Muscle layer of duodenum (tissue), 2 donors: Measurements from ENCODE around the gene MYO1E.
"Not testable (repeated sequence)": the region's sequence is repeated elsewhere in the genome, so short reads cannot be mapped to it uniquely, and the experiment has no call there.

Source experiments
- H3K27ac ChIP-seq: one replicate; pipeline ENCODE4 v1.7.0; 2013; ENCODE audit warnings: mild to moderate bottlenecking, low read length
- H3K27me3 ChIP-seq: one replicate; pipeline ENCODE4 v1.7.0; 2013; ENCODE audit warnings: low read depth, mild to moderate bottlenecking, control low read depth, low read length
- H3K36me3 ChIP-seq, 2 donors: one replicate each; pipeline ENCODE4 v1.7.0; 2013; ENCODE audit warnings: low read length in 2 of 2, control low read depth in 1 of 2, mild to moderate bottlenecking in 1 of 2; ENCODE audit not compliant: insufficient read depth in 2 of 2, control insufficient read depth in 1 of 2
- H3K4me1 ChIP-seq, 2 donors: one replicate each; pipeline ENCODE4 v1.7.0; 2013; ENCODE audit warnings: low read length in 2 of 2, mild to moderate bottlenecking in 2 of 2, control low read depth in 1 of 2, moderate library complexity in 1 of 2; ENCODE audit not compliant: insufficient read depth in 2 of 2, control insufficient read depth in 1 of 2
- H3K4me3 ChIP-seq, 2 donors: one replicate each; pipeline ENCODE4 v1.7.0; 2013; ENCODE audit warnings: low read length in 2 of 2, low read depth in 1 of 2, mild to moderate bottlenecking in 1 of 2
- H3K9me3 ChIP-seq, 2 donors: one replicate each; pipeline ENCODE4 v1.7.0; 2013; ENCODE audit warnings: low read length in 2 of 2, control low read depth in 1 of 2, mild to moderate bottlenecking in 1 of 2; ENCODE audit not compliant: control insufficient read depth in 1 of 2
- donor health status: healthy.

MYO1E gene

DNA sequence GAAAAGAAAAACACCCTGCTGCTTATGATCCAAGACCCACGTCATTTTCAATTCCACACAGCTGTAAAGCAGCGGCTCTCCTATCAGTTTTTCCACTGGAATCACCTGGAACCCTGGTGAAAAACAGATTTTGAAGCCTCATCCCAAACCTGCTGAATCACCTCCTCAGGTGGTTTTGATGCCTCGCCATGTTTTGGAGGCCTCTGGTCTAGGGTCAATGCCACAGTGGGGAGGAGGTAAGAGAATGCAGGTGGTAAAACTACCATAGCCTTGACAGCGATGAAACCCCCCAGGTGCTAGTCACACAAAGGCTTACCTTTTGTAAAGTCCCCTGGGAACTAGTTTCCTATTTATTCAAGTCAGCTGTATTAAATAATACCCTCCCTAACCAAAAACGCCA is 24.8 kb downstream of the MYO1E start:
- Histone ChIP-seq H3K27ac (no peak overlapping the region), H3K9me3 (no peaks in the 10 kb centered on the region), H3K27me3 (no peaks in the 10 kb centered on the region), H3K4me3 (no peak overlapping the region), H3K4me1 (peaks cover 0 to 17% of the 10 kb centered on the region in 2 donors), H3K36me3 (no peaks in the 10 kb centered on the region)

DNA sequence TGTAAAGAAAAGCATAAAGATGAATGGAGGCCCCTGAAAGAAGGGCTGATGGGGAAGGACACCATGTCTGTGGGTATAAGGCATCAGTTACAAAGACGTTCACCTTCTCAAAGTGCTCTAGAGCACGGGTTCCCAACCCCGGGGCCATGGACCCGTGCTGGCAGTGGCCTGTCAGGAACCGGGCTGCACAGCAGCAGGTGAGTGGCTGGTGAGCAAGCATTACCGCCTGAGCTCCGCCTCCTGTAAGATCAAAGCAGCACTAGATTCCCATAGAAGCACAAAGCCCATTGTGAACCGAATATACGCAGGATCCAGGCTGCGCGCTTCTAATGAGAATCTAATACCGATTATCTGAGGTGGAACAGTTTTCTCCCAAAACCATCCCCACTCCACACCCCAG is 25.7 kb downstream of the MYO1E start:
- peaks cover 0 to 17% of the 10 kb centered on the region in 2 donors for H3K4me1 ChIP-seq
- H3K27ac ChIP-seq: no peak overlapping the region
- H3K27me3 ChIP-seq: no peaks in the 10 kb centered on the region
- no peaks in the 10 kb centered on the region for H3K9me3 ChIP-seq
- no peak overlapping the region for H3K4me3 ChIP-seq
- no peaks in the 10 kb centered on the region for H3K36me3 ChIP-seq

DNA sequence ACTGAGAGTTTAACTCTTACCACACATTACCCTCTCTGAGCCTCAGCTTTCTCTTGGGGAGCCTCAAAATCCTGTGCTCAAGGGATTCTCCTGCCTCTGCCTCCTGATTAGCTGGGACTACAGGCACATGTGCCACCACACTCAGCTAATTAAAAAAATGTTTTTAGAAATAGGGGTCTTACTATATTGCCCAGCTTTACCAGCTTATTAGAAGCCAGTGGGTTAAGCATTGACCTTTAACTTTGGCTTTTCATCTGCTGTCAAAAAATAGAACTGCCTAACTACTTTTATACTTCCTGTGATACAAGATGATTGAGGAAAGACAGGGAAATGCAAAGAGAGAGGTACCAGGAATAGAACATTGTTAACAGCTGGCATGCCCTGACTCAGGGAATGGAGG is 27.3 kb downstream of the MYO1E start:
- no peak overlapping the region for H3K4me3 ChIP-seq
- no peaks in the 10 kb centered on the region for H3K27me3 ChIP-seq
- no peaks in the 10 kb centered on the region for H3K9me3 ChIP-seq
- peaks cover 0 to 16% of the 10 kb centered on the region in 2 donors for H3K4me1 ChIP-seq
- no peaks in the 10 kb centered on the region for H3K36me3 ChIP-seq
- no peak overlapping the region for H3K27ac ChIP-seq

DNA sequence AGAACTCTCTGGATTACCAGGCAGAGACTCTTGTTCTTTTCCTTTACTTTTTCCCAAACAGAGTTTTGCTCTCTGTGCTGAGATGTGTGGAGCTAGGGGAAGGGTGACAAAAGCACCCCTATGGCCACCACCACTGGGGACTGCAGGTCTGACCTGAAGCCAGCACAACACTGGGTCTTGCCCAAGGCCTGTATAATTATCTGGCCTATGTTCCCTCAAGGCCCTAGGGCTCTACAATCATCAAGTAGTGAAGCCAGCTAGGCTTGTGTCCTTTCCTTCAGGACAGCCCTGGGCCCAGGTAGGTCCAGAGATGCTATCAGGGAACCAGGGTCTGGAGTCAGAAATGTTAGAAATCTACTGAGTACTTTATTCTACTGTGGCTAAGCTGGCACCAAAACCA is 28.4 kb downstream of the MYO1E start:
- Histone ChIP-seq H3K27me3 (no peaks in the 10 kb centered on the region), H3K27ac (no peak overlapping the region), H3K4me1 (peaks cover 0 to 7% of the 10 kb centered on the region in 2 donors), H3K36me3 (no peaks in the 10 kb centered on the region), H3K4me3 (no peak overlapping the region), H3K9me3 (no peaks in the 10 kb centered on the region)

DNA sequence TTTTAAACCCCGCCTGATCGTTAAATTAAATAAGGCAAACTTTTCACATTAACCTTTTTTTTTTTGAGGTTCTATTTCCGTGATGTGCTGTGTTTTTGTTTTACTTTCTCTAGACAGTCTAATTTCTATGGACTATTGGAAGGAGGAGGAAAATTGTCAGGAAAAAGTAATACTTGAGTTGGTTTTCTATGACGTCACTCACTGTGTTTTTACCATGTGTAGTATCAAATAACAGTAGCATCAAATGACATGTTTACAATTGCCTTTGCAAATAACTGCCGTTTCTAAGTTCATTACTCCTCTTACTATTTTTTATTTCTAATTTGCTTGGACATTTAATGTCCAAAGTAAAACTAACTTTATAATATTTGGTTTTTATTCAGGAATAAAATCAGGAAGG is 32.3 kb downstream of the MYO1E start:
- H3K9me3 ChIP-seq: no peaks in the 10 kb centered on the region
- no peaks in the 10 kb centered on the region for H3K36me3 ChIP-seq
- no peaks in the 10 kb centered on the region for H3K4me1 ChIP-seq
- no peak overlapping the region for H3K4me3 ChIP-seq
- H3K27me3 ChIP-seq: no peaks in the 10 kb centered on the region
- no peak overlapping the region for H3K27ac ChIP-seq

DNA sequence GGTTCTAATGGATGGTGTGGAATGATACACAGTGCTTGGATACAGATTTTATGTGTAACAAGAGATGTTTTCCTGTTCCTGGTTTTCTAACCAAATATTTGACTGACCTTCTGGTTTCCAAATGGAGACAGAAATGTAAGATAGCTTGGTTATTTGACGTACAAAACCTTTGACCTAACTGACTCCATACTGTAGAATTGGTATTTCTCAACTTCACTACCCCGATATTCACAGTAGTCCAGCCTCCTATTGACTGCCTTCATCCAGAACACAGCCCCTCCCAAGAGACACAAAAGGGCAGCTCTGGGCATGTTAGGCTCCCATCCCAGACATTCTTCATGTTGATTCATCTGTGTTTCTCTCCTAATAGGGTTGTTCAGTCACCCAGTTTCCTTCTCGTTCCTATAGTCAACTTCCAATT is 33.4 kb downstream of the MYO1E start:
- Histone ChIP-seq H3K36me3 (no peaks in the 10 kb centered on the region), H3K9me3 (no peaks in the 10 kb centered on the region), H3K27ac (no peak overlapping the region), H3K4me3 (no peak overlapping the region), H3K27me3 (no peaks in the 10 kb centered on the region), H3K4me1 (no peaks in the 10 kb centered on the region)

DNA sequence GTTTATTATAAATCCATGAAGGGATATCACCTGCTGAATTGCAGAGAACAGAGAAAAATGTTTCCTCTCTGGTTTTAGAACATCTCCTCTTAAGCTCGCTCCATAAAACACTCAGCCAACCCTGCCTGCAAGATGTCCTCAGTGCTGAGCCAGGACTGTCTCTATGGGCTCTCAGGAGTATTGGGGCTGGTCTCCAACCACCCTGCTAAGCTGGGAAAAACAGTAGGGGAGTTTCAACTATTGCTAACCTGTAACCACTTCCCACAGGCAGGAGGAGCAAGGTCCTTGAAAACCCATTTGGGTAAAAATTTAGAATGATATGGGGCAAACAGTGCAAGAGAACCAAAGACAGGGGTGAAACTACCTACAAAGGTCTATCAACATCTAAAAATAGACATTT is 34.3 kb downstream of the MYO1E start:
- Histone ChIP-seq H3K27ac (no peak overlapping the region), H3K36me3 (no peaks in the 10 kb centered on the region), H3K4me1 (no peaks in the 10 kb centered on the region), H3K4me3 (no peak overlapping the region), H3K9me3 (no peaks in the 10 kb centered on the region), H3K27me3 (no peaks in the 10 kb centered on the region)

DNA sequence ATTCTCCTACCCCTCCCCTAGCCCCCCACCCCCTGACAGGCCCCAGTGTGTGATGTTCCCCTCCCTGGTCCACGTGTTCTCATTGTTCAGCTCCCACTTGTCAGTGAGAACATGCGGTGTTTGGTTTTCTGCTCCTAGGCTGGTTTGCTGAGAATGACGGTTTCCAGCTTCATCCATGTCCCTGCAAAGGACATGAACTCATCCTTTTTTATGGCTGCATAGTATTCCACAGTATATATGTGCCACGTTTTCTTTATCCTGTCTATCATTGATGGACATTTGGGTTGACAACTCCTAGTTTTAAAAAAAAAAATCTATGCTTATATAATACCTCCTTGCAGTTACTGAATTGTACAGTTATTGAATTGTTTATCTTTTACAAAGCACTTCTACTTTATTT is 35.9 kb downstream of the MYO1E start:
- not testable (repeated sequence) for H3K27ac ChIP-seq, H3K36me3 ChIP-seq, H3K27me3 ChIP-seq, H3K4me1 ChIP-seq, H3K4me3 ChIP-seq, H3K9me3 ChIP-seq

DNA sequence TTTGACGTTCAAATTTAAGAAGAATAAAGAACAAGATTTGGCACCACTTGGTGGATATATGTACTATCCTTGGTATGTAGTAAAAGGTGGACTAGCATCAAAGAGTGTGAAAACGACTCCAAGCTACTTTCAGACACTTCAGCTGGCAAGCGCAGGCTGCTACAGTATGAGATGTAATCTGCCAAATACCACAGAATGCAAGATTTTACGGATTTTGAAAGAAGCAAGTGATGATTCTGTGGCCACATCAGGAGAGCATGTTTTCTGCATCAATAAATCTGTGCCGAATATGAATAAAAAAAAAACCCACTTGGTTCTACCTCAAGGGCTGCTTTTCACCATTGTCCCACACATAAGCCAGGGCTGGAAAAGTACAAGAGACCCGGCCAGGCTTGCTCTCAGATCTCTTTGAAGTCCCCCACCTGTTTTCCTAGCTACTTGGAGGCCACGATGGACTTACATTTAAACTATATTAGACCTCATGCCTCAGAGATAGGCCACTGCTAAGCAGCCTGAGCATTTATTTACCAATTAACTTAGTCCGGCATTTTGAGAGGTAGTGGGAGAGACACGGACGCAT is 37.4 kb downstream of the MYO1E start:
- no peaks in the 10 kb centered on the region for H3K36me3 ChIP-seq
- H3K27ac ChIP-seq: no peak overlapping the region
- peaks cover 0 to 5% of the 10 kb centered on the region in 2 donors for H3K4me1 ChIP-seq
- H3K4me3 ChIP-seq: no peak overlapping the region
- no peaks in the 10 kb centered on the region for H3K27me3 ChIP-seq
- no peaks in the 10 kb centered on the region for H3K9me3 ChIP-seq

DNA sequence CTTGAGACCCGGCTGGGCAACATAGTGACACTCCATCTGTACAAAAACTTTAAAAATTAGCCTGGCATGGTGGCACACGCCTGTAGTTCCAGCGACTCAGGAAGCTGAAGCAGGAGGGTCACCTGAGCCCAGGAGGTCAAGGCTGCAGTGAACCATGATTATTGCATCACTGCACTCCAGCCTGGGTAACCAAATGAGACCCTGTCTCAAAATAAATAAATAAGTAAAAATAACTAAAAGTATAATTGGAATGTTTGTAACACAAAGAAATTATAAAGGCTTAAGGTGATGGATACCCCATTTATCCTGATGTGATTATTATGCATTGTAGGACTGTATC is 38.6 kb downstream of the MYO1E start:
- H3K9me3 ChIP-seq: no peaks in the 10 kb centered on the region
- H3K4me1 ChIP-seq: peaks cover 0 to 13% of the 10 kb centered on the region in 2 donors
- H3K27ac ChIP-seq: no peak overlapping the region

DNA sequence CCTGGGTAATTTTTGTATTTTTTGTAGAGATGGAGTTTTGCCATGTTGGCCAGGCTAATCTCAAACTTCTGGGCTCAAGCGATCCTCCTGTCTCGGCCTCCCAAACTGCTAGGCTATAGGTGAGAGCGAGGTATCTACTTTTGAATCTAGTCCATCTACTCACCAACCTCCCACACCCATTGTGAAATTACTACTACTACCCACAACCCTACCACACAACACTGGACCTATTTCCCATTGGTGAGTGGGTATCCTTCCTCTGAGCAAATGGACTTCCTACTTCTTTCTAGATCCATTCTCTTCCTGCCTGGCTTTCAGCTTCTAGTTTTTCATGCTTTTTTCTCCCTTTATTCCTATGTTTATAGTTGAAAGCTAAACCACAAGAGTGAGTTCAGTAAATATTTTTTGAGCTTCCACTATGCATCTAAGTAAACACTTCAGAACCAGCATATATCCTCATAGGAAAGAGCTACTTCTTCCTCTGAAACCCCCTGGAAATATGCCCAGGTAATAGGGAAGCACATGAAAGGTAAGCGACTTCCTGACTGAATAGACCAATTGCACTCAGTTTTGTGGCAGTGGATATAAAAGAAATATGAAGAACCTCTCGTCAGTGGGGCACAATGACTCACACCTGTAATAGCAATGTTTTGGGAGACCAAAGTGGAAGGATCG is 39.1 kb downstream of the MYO1E start:
- Histone ChIP-seq H3K36me3 (no peaks in the 10 kb centered on the region), H3K27ac (no peak overlapping the region), H3K4me3 (no peak overlapping the region), H3K27me3 (no peaks in the 10 kb centered on the region), H3K4me1 (peaks cover 0 to 13% of the 10 kb centered on the region in 2 donors), H3K9me3 (no peaks in the 10 kb centered on the region)

More for the DNA sequence above, 38.6 kb downstream of the MYO1E start:
- Histone ChIP-seq H3K36me3 (no peaks in the 10 kb centered on the region), H3K27me3 (no peaks in the 10 kb centered on the region), H3K4me3 (no peak overlapping the region)

DNA sequence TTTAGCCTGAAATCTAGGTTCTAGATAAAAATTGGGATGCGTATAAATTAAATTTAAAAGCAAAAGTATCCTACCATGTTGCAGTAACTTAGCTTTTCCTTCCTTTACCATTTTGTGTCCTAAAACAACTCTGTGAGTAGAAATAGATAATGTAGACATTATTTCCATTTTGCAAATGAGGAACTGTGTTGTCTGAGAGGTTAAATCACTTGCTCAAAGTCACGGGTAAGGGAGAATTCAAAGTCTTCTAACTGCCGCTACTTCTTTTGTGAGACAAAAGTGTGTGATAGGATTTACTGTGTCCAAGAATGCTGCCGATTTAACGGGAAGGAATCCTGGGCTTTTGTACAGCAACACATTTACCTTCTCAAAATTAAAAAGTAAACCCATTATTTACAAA is 40.7 kb downstream of the MYO1E start:
- Histone ChIP-seq H3K36me3 (no peaks in the 10 kb centered on the region), H3K4me3 (no peak overlapping the region), H3K4me1 (peaks cover 0 to 13% of the 10 kb centered on the region in 2 donors), H3K27ac (no peak overlapping the region), H3K27me3 (no peaks in the 10 kb centered on the region), H3K9me3 (no peaks in the 10 kb centered on the region)
